HCT116 (cell line): ENCODE data around the gene PADI3.

Source experiments
- CEBPB ChIP-seq: IDR thresholded peaks from 2 replicates; pipeline ENCODE4 v1.6.1; 2012; ENCODE audit warnings: low read depth
- EZH2 ChIP-seq: fragments of 200-600 bp; sonication (generic); IDR thresholded peaks from 2 replicates; pipeline ENCODE4 v1.6.1; 2017; ENCODE audit warnings: antibody characterized with exemption, mixed run types
- EZH2phosphoT487 ChIP-seq: fragments of 200-600 bp; IDR thresholded peaks from 2 replicates; pipeline ENCODE4 v1.6.1; 2018; ENCODE audit warnings: antibody characterized with exemption, borderline replicate concordance
- JUND ChIP-seq: IDR thresholded peaks from 2 replicates; pipeline ENCODE4 v1.6.1; 2012
- POLR2A ChIP-seq: IDR thresholded peaks from 2 replicates; pipeline ENCODE4 v1.7.0; 2011; ENCODE audit warnings: borderline replicate concordance; ENCODE audit not compliant: insufficient read depth, insufficient read length; ENCODE audit errors: extremely low read depth
- POLR2AphosphoS5 ChIP-seq: IDR thresholded peaks from 2 replicates; pipeline ENCODE4 v1.6.1; 2011; ENCODE audit warnings: mild to moderate bottlenecking, low read depth, low read length, moderate library complexity
- SIN3A ChIP-seq: IDR thresholded peaks from 2 replicates; pipeline ENCODE4 v1.6.1; 2012; ENCODE audit warnings: low read depth
- ZNF274 ChIP-seq: fragments of 200-500 bp; sonication (Bioruptor generic); IDR thresholded peaks from 2 replicates; pipeline ENCODE4 v1.6.1; 2014; ENCODE audit warnings: mild to moderate bottlenecking, low read depth, low read length, inconsistent platforms
- TF ChIP-seq, protein P1 (sequence below): IDR thresholded peaks from 2 replicates; pipeline ENCODE4 v1.6.1; 2012
- TF ChIP-seq, protein P2 (sequence below), 3 experiments: fragments of 200-600 bp in 1 of 3; sonication (generic) in 1 of 3; IDR thresholded peaks in 2 of 3; conservative IDR thresholded peaks in 1 of 3; 2 replicates each; pipeline ENCODE4 v1.5.1; 2012 to 2017; ENCODE audit warnings: low read depth in 2 of 3, low read length in 2 of 3, antibody characterized with exemption in 1 of 3, borderline replicate concordance in 1 of 3, control low read depth in 1 of 3, mild to moderate bottlenecking in 1 of 3, mixed read lengths in 1 of 3, mixed run types in 1 of 3, moderate library complexity in 1 of 3; ENCODE audit not compliant: insufficient read depth in 1 of 3

DNA sequence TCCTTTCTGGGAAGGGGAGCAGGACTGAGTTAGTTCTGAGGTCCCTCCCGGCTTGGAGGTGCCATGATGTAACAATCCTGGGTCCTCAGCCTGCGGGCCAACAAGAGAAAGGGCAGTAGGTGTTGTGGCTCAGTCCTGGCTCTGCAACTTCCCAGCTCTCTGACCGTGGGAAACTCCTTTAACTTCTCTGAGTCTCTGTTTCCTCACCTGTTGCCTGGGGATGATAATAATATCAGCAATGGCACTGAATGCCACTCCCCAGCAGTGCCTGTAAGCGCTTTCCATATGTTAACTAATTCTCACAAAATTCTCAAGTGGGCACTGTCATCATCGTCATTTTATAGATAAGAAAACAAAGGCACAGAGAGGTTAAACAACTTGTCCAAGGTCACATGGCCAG is 2.3 kb downstream of the PADI3 start:
- TF ChIP-seq EZH2phosphoT487: no peak
- TF ChIP-seq, protein P1, sequence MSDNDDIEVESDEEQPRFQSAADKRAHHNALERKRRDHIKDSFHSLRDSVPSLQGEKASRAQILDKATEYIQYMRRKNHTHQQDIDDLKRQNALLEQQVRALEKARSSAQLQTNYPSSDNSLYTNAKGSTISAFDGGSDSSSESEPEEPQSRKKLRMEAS: no peak
- no peak for TF ChIP-seq ZNF274
- TF ChIP-seq, protein P2, sequence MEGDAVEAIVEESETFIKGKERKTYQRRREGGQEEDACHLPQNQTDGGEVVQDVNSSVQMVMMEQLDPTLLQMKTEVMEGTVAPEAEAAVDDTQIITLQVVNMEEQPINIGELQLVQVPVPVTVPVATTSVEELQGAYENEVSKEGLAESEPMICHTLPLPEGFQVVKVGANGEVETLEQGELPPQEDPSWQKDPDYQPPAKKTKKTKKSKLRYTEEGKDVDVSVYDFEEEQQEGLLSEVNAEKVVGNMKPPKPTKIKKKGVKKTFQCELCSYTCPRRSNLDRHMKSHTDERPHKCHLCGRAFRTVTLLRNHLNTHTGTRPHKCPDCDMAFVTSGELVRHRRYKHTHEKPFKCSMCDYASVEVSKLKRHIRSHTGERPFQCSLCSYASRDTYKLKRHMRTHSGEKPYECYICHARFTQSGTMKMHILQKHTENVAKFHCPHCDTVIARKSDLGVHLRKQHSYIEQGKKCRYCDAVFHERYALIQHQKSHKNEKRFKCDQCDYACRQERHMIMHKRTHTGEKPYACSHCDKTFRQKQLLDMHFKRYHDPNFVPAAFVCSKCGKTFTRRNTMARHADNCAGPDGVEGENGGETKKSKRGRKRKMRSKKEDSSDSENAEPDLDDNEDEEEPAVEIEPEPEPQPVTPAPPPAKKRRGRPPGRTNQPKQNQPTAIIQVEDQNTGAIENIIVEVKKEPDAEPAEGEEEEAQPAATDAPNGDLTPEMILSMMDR (IDR thresholded peaks at IDR 0.05 in 2 of 3, conservative IDR thresholded peaks at IDR 0.05 in 1 of 3; ENCODE audit: borderline replicate concordance in 1 of 3, insufficient read depth in 1 of 3, low read depth in 2 of 3, low read length in 2 of 3): no peak
- TF ChIP-seq CEBPB: no peak
- TF ChIP-seq EZH2: no peak
- no peak for TF ChIP-seq POLR2A
- TF ChIP-seq SIN3A: no peak
- no peak for TF ChIP-seq JUND
- TF ChIP-seq POLR2AphosphoS5: no peak
